SK-MEL-5 (cell line): ENCODE measurements around the gene BMP15. TPM values are rescaled to one million over a fixed set of nuclear protein-coding genes. Genes with fewer than 3 reads are reported as not detected.

ENCODE experiments used
- DNase-seq: peaks from one replicate; pipeline ENCODE4 v3.0.0-alpha.2; 2016; ENCODE audit warnings: low read depth, low spot score
- in situ Hi-C: cut with HindIII; loops from 2 replicates; pipeline ENCODE4 v1.10.0; 2016; ENCODE audit warnings: low sequenced_read_pairs, high pct_unique_total_duplicates, low pct_unique_long_range_greater_than_20kb
- total RNA-seq: library from RNA; depleted of rRNA; stranded (reverse); fragments of >200 nt; shearing (Covaris generic); gene quantifications from 2 replicates; pipeline ENCODE4 v1.2.3, GENCODE V29; 2014; rRNA removed

Gene BMP15
- total RNA-seq, 1 experiment from 2014 or later: not detected

GRCh38 chrX:50962156-50962555, 51.6 kb downstream of the BMP15 start:
- in situ Hi-C loops: no loop called here

DNA sequence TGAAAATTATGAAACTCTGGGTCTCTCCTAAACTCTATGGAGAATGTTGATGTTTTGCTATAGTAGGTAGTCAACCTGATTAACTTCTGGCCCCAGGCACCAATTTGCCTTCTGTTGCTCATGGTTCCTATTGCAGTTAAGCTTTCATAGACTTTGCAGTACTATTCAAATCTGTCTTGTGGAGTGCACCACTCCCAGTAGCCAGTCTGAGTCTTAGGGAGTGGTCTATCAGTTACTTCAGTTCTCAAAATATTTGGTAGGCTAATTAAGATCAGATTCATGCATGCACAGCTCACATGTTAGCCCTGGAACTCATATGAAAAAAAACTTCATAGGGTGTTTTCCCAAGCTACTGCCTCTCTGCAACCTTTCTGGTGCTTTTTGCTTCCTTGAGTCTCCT, 53.3 kb downstream of the BMP15 start:
- in situ Hi-C loops: no loop called here
- no peak for DNase-seq

More at GRCh38 chrX:50962156-50962555, 51.6 kb downstream of the BMP15 start:
- DNase-seq: no peak

Other genes starting within 250 kb of the BMP15 start
- 3.0 TPM in 2 replicates for gene SHROOM4, start 96.5 kb upstream of the BMP15 start, total RNA-seq